ENCODE measurements around the gene AAMP.

The AAMP gene

DNA sequence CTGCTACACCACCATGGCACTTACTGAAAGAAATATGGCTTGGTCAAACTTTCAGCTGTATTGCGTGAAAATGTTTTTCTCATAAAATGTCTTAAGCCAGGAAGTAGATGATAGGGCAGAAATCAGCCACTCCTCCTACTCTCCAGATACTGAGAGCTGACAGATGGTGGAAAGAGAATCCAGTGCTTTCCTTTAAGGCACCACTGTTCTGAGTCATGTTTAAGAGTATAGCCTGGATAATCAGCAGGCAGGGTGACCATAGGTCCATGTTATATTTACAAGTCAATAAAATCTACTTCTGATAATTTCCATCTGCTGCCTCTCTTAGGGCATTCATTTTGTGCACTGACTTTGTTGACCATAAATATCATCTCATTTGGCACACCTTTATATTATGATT, 31.1 kb downstream of the AAMP start:
- Histone ChIP-seq H3K4me1 (ENCODE audit: control insufficient read depth, insufficient read depth, low read length) (peaks cover 28% of the 10 kb centered on the region), H3K4me3 (ENCODE audit: low read length) (no peak overlapping the region), H3K9ac (ENCODE audit: low read length) (no peak overlapping the region), H3K27me3 (ENCODE audit: control insufficient read depth, insufficient read depth, low read length) (no peaks in the 10 kb centered on the region), H3K9me3 (ENCODE audit: control insufficient read depth, low read length) (no peaks in the 10 kb centered on the region), H3K36me3 (ENCODE audit: control insufficient read depth, insufficient read depth, low read length) (peaks cover 4% of the 10 kb centered on the region)

DNA sequence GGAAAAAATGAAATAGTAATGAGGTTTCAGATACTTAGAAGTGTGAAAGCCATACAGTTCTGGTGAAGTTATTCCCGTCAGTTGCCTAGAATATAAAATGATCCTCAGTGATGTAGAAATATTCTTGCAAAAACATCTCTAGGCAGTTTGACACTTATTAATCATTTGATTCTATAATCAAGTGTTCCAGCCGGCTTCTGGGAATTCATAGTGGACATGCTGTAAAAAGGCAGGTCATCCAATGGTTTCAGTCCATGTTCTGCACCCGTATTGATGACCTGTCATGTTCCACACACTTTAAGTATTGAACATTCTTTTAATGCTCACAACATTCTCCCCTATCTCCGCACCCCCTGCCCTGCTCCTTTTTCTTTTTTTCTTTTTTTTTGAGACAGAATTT, 33.1 kb downstream of the AAMP start:
- Histone ChIP-seq H3K27me3 (ENCODE audit: control insufficient read depth, insufficient read depth, low read length) (no peaks in the 10 kb centered on the region), H3K9me3 (ENCODE audit: control insufficient read depth, low read length) (no peaks in the 10 kb centered on the region), H3K4me3 (ENCODE audit: low read length) (no peak overlapping the region), H3K9ac (ENCODE audit: low read length) (no peak overlapping the region), H3K36me3 (ENCODE audit: control insufficient read depth, insufficient read depth, low read length) (peaks cover 4% of the 10 kb centered on the region), H3K4me1 (ENCODE audit: control insufficient read depth, insufficient read depth, low read length) (peaks cover 38% of the 10 kb centered on the region)

DNA sequence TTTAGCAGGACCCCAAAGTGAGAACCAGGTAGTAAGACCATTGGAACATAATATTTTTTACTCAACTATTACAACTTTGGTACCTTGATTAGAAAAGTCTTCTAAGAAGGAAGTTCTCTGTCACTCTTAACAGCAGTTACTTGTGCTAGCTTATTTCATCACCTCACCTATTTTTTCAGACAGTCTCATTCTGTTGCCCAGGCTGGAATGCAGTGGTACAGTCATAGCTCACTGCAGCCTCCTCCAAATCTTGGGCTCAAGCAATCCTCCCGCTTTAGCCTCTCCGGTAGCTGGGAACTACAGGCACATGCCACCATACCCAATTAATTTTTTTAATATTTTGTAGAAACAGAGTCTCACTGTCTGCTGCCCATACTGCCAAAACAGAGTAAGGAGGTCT, 34.9 kb downstream of the AAMP start:
- H3K36me3 ChIP-seq (ENCODE audit: control insufficient read depth, insufficient read depth, low read length): peaks cover 10% of the 10 kb centered on the region
- no peak overlapping the region for H3K9ac ChIP-seq (ENCODE audit: low read length)
- H3K9me3 ChIP-seq (ENCODE audit: control insufficient read depth, low read length): no peaks in the 10 kb centered on the region
- H3K4me3 ChIP-seq (ENCODE audit: low read length): no peak overlapping the region
- no peaks in the 10 kb centered on the region for H3K27me3 ChIP-seq (ENCODE audit: control insufficient read depth, insufficient read depth, low read length)
- H3K4me1 ChIP-seq (ENCODE audit: control insufficient read depth, insufficient read depth, low read length): peaks cover 54% of the 10 kb centered on the region

DNA sequence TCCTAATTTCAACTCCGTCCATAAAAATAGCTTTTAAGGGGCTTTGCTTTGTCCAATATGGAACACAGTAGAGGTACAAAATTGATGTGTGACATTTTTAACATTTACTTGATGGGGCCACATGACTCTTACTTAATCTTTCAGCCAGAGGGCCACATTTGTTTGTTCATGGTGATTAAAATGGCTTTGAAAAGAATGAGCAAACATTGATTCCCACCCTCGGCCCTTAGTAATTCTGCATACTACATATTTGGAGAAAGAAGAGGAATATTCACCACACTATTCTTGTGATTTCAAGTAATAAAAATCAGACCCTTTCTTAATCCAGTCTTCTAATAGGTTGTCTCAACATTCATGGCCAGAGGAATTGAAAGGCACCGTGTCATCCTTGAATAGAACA, 35.4 kb downstream of the AAMP start:
- peaks cover 54% of the 10 kb centered on the region for H3K4me1 ChIP-seq (ENCODE audit: control insufficient read depth, insufficient read depth, low read length)
- peaks cover 10% of the 10 kb centered on the region for H3K36me3 ChIP-seq (ENCODE audit: control insufficient read depth, insufficient read depth, low read length)
- H3K27me3 ChIP-seq (ENCODE audit: control insufficient read depth, insufficient read depth, low read length): no peaks in the 10 kb centered on the region
- H3K4me3 ChIP-seq (ENCODE audit: low read length): no peak overlapping the region
- H3K9me3 ChIP-seq (ENCODE audit: control insufficient read depth, low read length): no peaks in the 10 kb centered on the region
- no peak overlapping the region for H3K9ac ChIP-seq (ENCODE audit: low read length)

DNA sequence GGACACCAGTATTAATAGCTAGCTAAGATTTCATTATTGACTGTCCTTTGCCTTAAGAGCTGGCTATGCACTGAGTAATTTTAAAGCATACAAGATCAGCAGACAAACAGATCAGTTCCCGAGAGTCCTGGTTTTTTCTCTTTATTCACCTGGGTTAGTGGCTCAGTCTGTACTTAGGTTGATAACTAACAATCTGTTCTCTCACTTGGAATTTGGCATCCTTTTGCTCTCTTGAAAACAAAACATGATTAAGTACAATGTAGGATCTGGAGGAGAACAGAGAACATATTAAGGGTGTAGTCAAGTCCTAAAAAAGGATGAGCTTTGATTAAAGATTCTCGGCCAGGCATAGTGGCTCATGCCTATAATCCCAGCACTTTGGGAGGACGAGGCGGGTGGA, 36.4 kb downstream of the AAMP start:
- H3K27me3 ChIP-seq (ENCODE audit: control insufficient read depth, insufficient read depth, low read length): no peaks in the 10 kb centered on the region
- no peak overlapping the region for H3K4me3 ChIP-seq (ENCODE audit: low read length)
- H3K9me3 ChIP-seq (ENCODE audit: control insufficient read depth, low read length): no peaks in the 10 kb centered on the region
- H3K9ac ChIP-seq (ENCODE audit: low read length): no peak overlapping the region
- peaks cover 54% of the 10 kb centered on the region for H3K4me1 ChIP-seq (ENCODE audit: control insufficient read depth, insufficient read depth, low read length)
- H3K36me3 ChIP-seq (ENCODE audit: control insufficient read depth, insufficient read depth, low read length): peaks cover 10% of the 10 kb centered on the region

DNA sequence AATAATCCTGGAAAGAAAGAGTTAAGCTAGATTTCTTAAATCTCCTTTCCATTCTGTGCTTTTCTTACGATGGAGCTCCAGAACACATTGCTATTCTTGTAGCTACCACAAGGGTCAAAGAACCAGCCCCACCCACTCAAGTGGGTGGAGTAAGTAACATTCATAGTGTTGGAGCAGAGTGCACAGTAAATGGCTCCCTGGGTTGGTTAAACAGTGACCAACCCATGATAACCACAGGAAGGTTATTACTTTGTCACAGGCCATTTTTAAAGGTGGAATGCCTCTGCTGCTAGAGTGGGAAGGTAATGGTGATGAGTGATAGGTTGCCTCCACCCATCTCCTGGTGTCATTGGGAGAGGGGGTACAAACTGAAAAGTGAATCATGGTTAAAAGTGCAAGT, 39.1 kb downstream of the AAMP start:
- H3K36me3 ChIP-seq (ENCODE audit: control insufficient read depth, insufficient read depth, low read length): peaks cover 10% of the 10 kb centered on the region
- H3K9ac ChIP-seq (ENCODE audit: low read length): no peak overlapping the region
- H3K4me3 ChIP-seq (ENCODE audit: low read length): no peak overlapping the region
- H3K4me1 ChIP-seq (ENCODE audit: control insufficient read depth, insufficient read depth, low read length): peaks cover 46% of the 10 kb centered on the region
- H3K9me3 ChIP-seq (ENCODE audit: control insufficient read depth, low read length): no peaks in the 10 kb centered on the region
- no peaks in the 10 kb centered on the region for H3K27me3 ChIP-seq (ENCODE audit: control insufficient read depth, insufficient read depth, low read length)

DNA sequence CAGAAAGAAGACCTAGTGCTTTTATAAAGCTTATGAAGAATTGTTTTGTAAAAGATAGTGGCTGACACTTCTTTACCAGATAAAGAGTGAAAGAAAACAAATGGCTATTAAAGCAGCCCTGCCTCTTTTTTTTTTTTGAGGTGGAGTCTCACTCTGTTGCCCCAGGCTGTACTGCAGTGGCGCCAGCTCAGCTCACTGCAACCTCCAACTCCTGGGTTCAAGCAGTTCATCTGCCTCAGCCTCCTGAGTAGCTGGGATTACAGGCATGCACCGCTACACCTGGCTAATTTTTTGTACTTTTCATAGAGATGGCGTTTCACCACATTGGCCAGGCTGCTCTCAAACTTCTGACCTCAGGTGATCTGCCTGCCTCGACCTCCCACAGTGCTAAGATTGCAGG, 40.1 kb downstream of the AAMP start:
- Histone ChIP-seq H3K9ac (ENCODE audit: low read length) (no peak overlapping the region), H3K9me3 (ENCODE audit: control insufficient read depth, low read length) (no peaks in the 10 kb centered on the region), H3K36me3 (ENCODE audit: control insufficient read depth, insufficient read depth, low read length) (peaks cover 7% of the 10 kb centered on the region)

DNA sequence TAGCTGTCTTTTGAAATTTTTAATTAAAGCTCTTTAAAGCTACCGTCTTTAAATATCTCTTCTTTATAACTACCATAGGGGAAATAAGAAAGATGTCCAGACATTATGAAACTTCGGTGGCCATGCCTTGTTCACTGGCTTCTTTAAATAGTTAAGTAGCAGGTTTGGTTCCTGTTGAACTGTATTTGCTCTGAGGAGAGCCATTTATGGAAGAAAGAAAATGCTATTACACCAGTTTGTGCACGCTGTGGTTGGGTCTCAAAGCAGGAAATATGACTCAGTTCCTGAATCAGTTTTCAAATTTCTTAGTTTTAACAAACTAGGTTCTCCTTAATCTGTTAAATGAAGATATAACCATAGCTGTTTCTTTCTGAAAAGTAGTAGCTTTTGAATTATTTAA, 40.7 kb downstream of the AAMP start:
- H3K36me3 ChIP-seq (ENCODE audit: control insufficient read depth, insufficient read depth, low read length): peaks cover 5% of the 10 kb centered on the region
- peaks cover 31% of the 10 kb centered on the region for H3K4me1 ChIP-seq (ENCODE audit: control insufficient read depth, insufficient read depth, low read length)
- no peaks in the 10 kb centered on the region for H3K9me3 ChIP-seq (ENCODE audit: control insufficient read depth, low read length)
- H3K27me3 ChIP-seq (ENCODE audit: control insufficient read depth, insufficient read depth, low read length): no peaks in the 10 kb centered on the region
- H3K9ac ChIP-seq (ENCODE audit: low read length): no peak overlapping the region
- H3K4me3 ChIP-seq (ENCODE audit: low read length): no peak overlapping the region

More for the DNA sequence above, 40.1 kb downstream of the AAMP start:
- Histone ChIP-seq H3K4me1 (ENCODE audit: control insufficient read depth, insufficient read depth, low read length) (peaks cover 37% of the 10 kb centered on the region), H3K27me3 (ENCODE audit: control insufficient read depth, insufficient read depth, low read length) (no peaks in the 10 kb centered on the region), H3K4me3 (ENCODE audit: low read length) (no peak overlapping the region)

DNA sequence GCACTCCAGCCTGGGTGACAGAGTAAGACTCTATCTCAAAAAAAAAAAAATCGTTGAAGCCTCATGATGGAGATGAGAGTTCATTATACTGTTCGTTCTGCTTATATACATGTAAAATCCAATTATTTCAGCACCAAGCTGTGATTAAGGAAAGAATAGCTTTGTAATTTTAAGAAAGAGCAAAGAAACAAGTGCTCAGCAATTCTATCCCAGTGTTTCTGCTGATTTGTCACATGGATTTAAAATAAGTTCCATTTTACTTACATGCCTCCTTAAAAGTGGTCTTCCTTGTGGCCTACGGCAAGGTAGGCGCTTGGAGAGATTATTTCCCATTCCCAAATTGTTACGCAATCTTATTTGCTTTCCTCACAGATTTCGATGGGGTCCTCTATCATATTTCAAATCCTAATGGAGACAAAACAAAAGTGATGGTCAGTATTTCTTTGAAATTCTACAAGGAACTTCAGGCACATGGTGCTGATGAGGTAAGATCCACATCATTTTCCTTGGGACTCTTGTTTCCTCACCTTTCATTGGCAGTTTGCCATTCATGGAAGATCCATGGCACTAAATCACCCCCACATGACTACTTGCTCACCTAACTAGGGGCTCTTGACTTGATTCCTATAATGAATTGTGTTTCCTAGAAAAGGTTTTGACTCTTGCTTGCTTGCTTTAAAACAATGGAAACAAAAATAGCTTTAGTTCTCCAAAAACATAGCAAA, 41.4 kb downstream of the AAMP start:
- H3K36me3 ChIP-seq (ENCODE audit: control insufficient read depth, insufficient read depth, low read length): peaks cover 11% of the 10 kb centered on the region
- no peak overlapping the region for H3K9ac ChIP-seq (ENCODE audit: low read length)
- H3K4me1 ChIP-seq (ENCODE audit: control insufficient read depth, insufficient read depth, low read length): peaks cover 32% of the 10 kb centered on the region

DNA sequence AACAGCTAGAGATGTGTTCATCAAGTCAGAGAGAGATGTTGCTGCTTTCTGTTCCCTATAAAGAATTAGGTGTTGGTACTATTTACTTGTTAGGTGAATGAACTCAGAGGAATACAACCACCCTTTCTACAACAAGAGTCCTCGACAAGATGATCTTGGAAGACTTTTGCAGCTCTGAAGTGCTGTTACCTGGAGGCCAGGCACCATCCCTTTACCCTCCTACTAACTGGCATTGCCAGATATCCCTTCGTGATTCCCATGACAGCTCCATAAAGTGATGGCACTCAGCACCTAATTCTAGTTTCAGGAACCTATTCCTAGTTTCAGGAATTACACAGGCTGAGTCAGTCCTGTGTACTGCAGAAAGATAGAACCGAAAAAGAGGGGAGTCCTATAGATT, 43.0 kb downstream of the AAMP start:
- Histone ChIP-seq H3K36me3 (ENCODE audit: control insufficient read depth, insufficient read depth, low read length) (peaks cover 12% of the 10 kb centered on the region), H3K4me1 (ENCODE audit: control insufficient read depth, insufficient read depth, low read length) (peaks cover 41% of the 10 kb centered on the region), H3K9ac (ENCODE audit: low read length) (no peak overlapping the region), H3K9me3 (ENCODE audit: control insufficient read depth, low read length) (no peaks in the 10 kb centered on the region), H3K4me3 (ENCODE audit: low read length) (no peak overlapping the region), H3K27me3 (ENCODE audit: control insufficient read depth, insufficient read depth, low read length) (no peaks in the 10 kb centered on the region)

More for the DNA sequence above, 41.4 kb downstream of the AAMP start:
- Histone ChIP-seq H3K27me3 (ENCODE audit: control insufficient read depth, insufficient read depth, low read length) (no peaks in the 10 kb centered on the region), H3K4me3 (ENCODE audit: low read length) (no peak overlapping the region), H3K9me3 (ENCODE audit: control insufficient read depth, low read length) (no peaks in the 10 kb centered on the region)

DNA sequence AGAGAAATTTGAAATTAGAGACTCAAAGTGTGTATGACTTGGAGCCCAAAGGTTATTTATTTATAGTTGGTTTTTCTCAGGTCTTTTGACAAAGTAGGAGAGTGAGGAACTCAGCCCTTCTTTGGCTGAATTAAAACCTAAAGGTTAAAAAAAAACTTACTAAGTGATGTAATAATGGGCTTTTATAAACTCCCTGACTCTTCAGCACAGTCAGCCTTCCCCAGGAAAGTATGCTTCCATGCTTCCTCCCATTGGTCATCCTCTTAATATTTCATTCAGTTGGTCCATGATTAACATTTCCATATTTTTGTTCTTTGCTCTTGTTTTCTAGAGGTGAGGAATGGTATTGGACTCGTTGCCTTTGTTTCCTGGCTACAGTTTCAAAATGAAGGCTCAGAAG, 45.8 kb downstream of the AAMP start:
- no peak overlapping the region for H3K4me3 ChIP-seq (ENCODE audit: low read length)
- H3K4me1 ChIP-seq (ENCODE audit: control insufficient read depth, insufficient read depth, low read length): peaks cover 46% of the 10 kb centered on the region
- no peaks in the 10 kb centered on the region for H3K9me3 ChIP-seq (ENCODE audit: control insufficient read depth, low read length)
- no peak overlapping the region for H3K9ac ChIP-seq (ENCODE audit: low read length)
- no peaks in the 10 kb centered on the region for H3K27me3 ChIP-seq (ENCODE audit: control insufficient read depth, insufficient read depth, low read length)
- H3K36me3 ChIP-seq (ENCODE audit: control insufficient read depth, insufficient read depth, low read length): peaks cover 7% of the 10 kb centered on the region

DNA sequence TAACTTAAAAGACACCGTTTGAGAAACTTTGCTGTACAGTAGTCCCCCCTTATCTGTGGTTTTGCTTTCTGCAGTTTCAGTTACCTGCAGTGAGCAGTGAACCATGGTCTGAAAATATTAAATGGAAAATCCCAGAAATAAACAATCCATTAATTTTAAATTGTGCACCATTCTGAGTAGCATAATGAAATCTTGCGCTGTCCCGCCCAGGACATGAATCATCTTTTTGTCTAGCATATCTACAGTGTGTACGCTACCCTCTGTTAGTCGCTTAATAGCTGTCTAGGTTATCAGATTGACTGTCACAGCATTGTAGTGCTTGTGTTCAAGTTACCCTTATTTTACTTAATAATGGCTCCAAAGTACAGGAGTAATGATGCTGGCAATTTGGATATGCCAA, 46.9 kb downstream of the AAMP start:
- no peak overlapping the region for H3K4me3 ChIP-seq (ENCODE audit: low read length)
- H3K9me3 ChIP-seq (ENCODE audit: control insufficient read depth, low read length): no peaks in the 10 kb centered on the region
- H3K27me3 ChIP-seq (ENCODE audit: control insufficient read depth, insufficient read depth, low read length): no peaks in the 10 kb centered on the region
- no peak overlapping the region for H3K9ac ChIP-seq (ENCODE audit: low read length)
- peaks cover 7% of the 10 kb centered on the region for H3K36me3 ChIP-seq (ENCODE audit: control insufficient read depth, insufficient read depth, low read length)
- H3K4me1 ChIP-seq (ENCODE audit: control insufficient read depth, insufficient read depth, low read length): peaks cover 50% of the 10 kb centered on the region

DNA sequence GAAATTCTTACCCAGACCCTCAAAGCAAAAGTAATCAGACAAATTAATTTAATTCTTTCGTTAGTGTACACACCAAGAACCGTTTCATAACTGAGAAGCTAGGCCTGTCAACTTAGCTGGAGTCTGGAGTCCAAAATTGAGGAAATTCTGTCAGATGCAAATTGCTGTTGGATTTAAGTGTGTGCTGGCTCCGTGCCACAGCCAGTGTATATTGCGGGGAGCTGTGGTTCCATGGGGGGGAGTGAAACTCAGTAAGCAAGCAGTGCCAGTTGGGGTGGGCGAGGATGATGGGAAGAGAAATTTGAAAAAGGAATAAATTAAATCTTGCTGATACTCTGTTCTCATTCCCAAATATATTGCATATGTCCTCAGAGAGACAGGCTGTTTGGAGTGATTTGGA, 48.9 kb downstream of the AAMP start:
- H3K36me3 ChIP-seq (ENCODE audit: control insufficient read depth, insufficient read depth, low read length): peaks cover 7% of the 10 kb centered on the region
- peaks cover 57% of the 10 kb centered on the region for H3K4me1 ChIP-seq (ENCODE audit: control insufficient read depth, insufficient read depth, low read length)
- H3K9ac ChIP-seq (ENCODE audit: low read length): no peak overlapping the region
- no peaks in the 10 kb centered on the region for H3K9me3 ChIP-seq (ENCODE audit: control insufficient read depth, low read length)
- H3K4me3 ChIP-seq (ENCODE audit: low read length): no peak overlapping the region
- no peaks in the 10 kb centered on the region for H3K27me3 ChIP-seq (ENCODE audit: control insufficient read depth, insufficient read depth, low read length)
